ENCODE data around the gene WBP4.
"Not testable (repeated sequence)": the region's sequence is repeated elsewhere in the genome, so short reads cannot be mapped to it uniquely, and the experiment has no call there.

GRCh38 chr13:41095681-41096080 lies 34.4 kb downstream of the WBP4 start:
- TF ChIP-seq MYC (IDR thresholded peaks at IDR 0.05; ENCODE audit: borderline replicate concordance, low read length); CTCF (IDR thresholded peaks at IDR 0.05); POLR2A (IDR thresholded peaks at IDR 0.05; ENCODE audit: low read length); KDM1A (IDR thresholded peaks at IDR 0.05; ENCODE audit: low read depth); SREBF2 (IDR thresholded peaks at IDR 0.05); JUNB (IDR thresholded peaks at IDR 0.05): not testable (repeated sequence)
- TF ChIP-seq, protein P1, sequence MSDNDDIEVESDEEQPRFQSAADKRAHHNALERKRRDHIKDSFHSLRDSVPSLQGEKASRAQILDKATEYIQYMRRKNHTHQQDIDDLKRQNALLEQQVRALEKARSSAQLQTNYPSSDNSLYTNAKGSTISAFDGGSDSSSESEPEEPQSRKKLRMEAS (IDR thresholded peaks at IDR 0.05) = not testable (repeated sequence)
- TF ChIP-seq, protein P2, sequence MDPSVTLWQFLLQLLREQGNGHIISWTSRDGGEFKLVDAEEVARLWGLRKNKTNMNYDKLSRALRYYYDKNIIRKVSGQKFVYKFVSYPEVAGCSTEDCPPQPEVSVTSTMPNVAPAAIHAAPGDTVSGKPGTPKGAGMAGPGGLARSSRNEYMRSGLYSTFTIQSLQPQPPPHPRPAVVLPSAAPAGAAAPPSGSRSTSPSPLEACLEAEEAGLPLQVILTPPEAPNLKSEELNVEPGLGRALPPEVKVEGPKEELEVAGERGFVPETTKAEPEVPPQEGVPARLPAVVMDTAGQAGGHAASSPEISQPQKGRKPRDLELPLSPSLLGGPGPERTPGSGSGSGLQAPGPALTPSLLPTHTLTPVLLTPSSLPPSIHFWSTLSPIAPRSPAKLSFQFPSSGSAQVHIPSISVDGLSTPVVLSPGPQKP (IDR thresholded peaks at IDR 0.05; ENCODE audit: low read depth, low read length) = not testable (repeated sequence)

Measured in A549 (cell line).